ENCODE measurements around the gene ZDHHC18. TPM values are rescaled to one million over a fixed set of nuclear protein-coding genes. Genes with fewer than 3 reads are reported as not detected.

ZDHHC18 gene
- total RNA-seq, 1 experiment from 2014 or later = 33.1 TPM

DNA sequence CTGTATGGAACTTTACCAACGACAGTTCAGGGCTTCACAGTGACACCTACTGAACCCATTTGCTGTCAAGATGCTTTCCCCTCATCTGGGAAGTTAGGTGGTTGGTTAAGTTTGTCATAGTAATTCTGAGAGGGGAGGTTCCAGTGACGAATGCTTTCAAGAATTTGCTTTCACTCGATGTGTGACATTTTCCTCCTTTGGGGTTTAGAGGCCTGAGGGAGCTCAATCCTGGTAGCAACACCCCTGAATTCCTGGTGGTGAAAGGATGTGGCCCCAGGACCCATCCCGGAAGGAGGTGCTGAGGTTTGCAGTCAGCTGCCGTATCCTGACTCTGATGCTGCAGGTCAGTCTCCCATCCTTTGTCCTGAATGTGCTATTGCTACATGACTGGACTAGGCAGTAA, 35.9 kb upstream of the ZDHHC18 start:
- no peak overlapping the region for H2BK120ac ChIP-seq (ENCODE audit: low read depth, low read length, poor library complexity, severe bottlenecking)
- H2AFZ ChIP-seq (ENCODE audit: low read length) = no peak overlapping the region
- peaks cover 26 to 30% of the 10 kb centered on the region in 2 experiments for H3K4me1 Mint-ChIP-seq
- H3K4me1 ChIP-seq (ENCODE audit: insufficient read depth, low read length) = peaks cover 3% of the 10 kb centered on the region; the same call in 1 of the 2 replicates
- H4K8ac ChIP-seq (replicated peaks; ENCODE audit: insufficient read length, low read depth, low read length) = no peak overlapping the region
- peaks cover 10% of the 10 kb centered on the region for H3K23me2 ChIP-seq (ENCODE audit: insufficient read length, low read depth, low read length, poor library complexity, severe bottlenecking)
- no peaks in the 10 kb centered on the region for H4K20me1 ChIP-seq (ENCODE audit: control insufficient read depth, insufficient read depth, insufficient read length)
- no peak overlapping the region for H2BK20ac ChIP-seq (ENCODE audit: low read depth, low read length, poor library complexity, severe bottlenecking)
- H3K4me3 Mint-ChIP-seq = no peak overlapping the region
- no peaks in the 10 kb centered on the region; the same call in 1 of the 2 replicates for H3K27me3 Mint-ChIP-seq (ENCODE audit: low read depth)
- H3K9me3 ChIP-seq (ENCODE audit: control insufficient read depth, low read depth, low read length) = no peaks in the 10 kb centered on the region
- H3K14ac ChIP-seq (ENCODE audit: insufficient read depth, low read length) = no peak overlapping the region
- no peaks in the 10 kb centered on the region for H3K9me3 Mint-ChIP-seq
- H3K9ac ChIP-seq (ENCODE audit: extremely low read depth, insufficient read length, low read length) = no peak overlapping the region
- no peak overlapping the region for H3K27ac Mint-ChIP-seq
- H2BK15ac ChIP-seq (ENCODE audit: low read depth, low read length) = no peak overlapping the region
- no peaks in the 10 kb centered on the region for H3K79me1 ChIP-seq (ENCODE audit: insufficient read depth, low read depth, low read length, poor library complexity, severe bottlenecking)
- no peak overlapping the region for H4K91ac ChIP-seq (ENCODE audit: insufficient read length, low read depth, low read length)
- DNase-seq = no peak
- no peak overlapping the region for H2BK5ac ChIP-seq (ENCODE audit: insufficient read length, low read length)
- no peaks in the 10 kb centered on the region for H3K27me3 ChIP-seq (ENCODE audit: insufficient read depth, low read length)
- no peak overlapping the region for H3K56ac ChIP-seq (ENCODE audit: insufficient read length, low read depth, low read length)
- H3K27ac ChIP-seq (ENCODE audit: insufficient read length, low read depth, low read length) = no peak overlapping the region
- no peak overlapping the region for H3K18ac ChIP-seq (ENCODE audit: insufficient read length, low read depth, low read length)
- H3K4ac ChIP-seq (ENCODE audit: low read depth, low read length) = no peak overlapping the region
- H3T11ph ChIP-seq (ENCODE audit: low read length) = no peak overlapping the region
- H3K4me2 ChIP-seq (ENCODE audit: insufficient read depth, insufficient read length, low read length) = no peak overlapping the region
- no peak overlapping the region for H2BK12ac ChIP-seq (ENCODE audit: insufficient read length, low read depth, low read length)
- H3K23ac ChIP-seq (ENCODE audit: insufficient read length, low read depth, low read length) = no peak overlapping the region
- peaks cover 9 to 19% (median 19%) of the 10 kb centered on the region in 3 experiments; a peak in 6 of 7 replicates for H3K36me3 Mint-ChIP-seq (ENCODE audit: insufficient read depth in 1 of 3, low read depth in 3 of 3)
- TF ChIP-seq, protein P1, sequence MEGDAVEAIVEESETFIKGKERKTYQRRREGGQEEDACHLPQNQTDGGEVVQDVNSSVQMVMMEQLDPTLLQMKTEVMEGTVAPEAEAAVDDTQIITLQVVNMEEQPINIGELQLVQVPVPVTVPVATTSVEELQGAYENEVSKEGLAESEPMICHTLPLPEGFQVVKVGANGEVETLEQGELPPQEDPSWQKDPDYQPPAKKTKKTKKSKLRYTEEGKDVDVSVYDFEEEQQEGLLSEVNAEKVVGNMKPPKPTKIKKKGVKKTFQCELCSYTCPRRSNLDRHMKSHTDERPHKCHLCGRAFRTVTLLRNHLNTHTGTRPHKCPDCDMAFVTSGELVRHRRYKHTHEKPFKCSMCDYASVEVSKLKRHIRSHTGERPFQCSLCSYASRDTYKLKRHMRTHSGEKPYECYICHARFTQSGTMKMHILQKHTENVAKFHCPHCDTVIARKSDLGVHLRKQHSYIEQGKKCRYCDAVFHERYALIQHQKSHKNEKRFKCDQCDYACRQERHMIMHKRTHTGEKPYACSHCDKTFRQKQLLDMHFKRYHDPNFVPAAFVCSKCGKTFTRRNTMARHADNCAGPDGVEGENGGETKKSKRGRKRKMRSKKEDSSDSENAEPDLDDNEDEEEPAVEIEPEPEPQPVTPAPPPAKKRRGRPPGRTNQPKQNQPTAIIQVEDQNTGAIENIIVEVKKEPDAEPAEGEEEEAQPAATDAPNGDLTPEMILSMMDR (conservative IDR thresholded peaks at IDR 0.05) = no peak
- WGBS (ENCODE audit: extremely low coverage, insufficient read length, low lambda C conversion rate) = no CpG with 5 or more reads among the region's 5 CpGs
- H4K5ac ChIP-seq (ENCODE audit: insufficient read length, low read depth, low read length) = no peak overlapping the region
- H2AK5ac ChIP-seq (ENCODE audit: insufficient read length, low read length) = no peak overlapping the region
- no peaks in the 10 kb centered on the region; the same call in 1 of the 2 replicates for H3K79me2 ChIP-seq (ENCODE audit: insufficient read depth, low read length)
